WERI-Rb-1 (cell line): ENCODE results near the gene LONP2.
"Not testable (repeated sequence)": the region's sequence is repeated elsewhere in the genome, so short reads cannot be mapped to it uniquely, and the experiment has no call there.

ENCODE experiments used
- DNase-seq: peaks from one replicate; pipeline ENCODE4 v3.0.0-alpha.2; 2020
- H3K27ac ChIP-seq: fragments of 250-450 bp; sonication (Bioruptor Pico); 2 replicates; pipeline ENCODE4 v1.5.1; 2020; ENCODE audit warnings: mild to moderate bottlenecking, moderate library complexity
- H3K27me3 ChIP-seq: fragments of 250-450 bp; sonication (Bioruptor Pico); 2 replicates; pipeline ENCODE4 v1.5.1; 2021; ENCODE audit warnings: mild to moderate bottlenecking, low read depth, moderate library complexity; ENCODE audit not compliant: insufficient read depth, severe bottlenecking
- H3K36me3 ChIP-seq: fragments of 250-450 bp; sonication (Bioruptor Pico); 2 replicates; pipeline ENCODE4 v1.5.1; 2020; ENCODE audit warnings: mild to moderate bottlenecking, moderate library complexity
- H3K4me3 ChIP-seq: 2 replicates; pipeline ENCODE4 v1.5.1; 2011; ENCODE audit warnings: low read depth, mild to moderate bottlenecking, control low read depth, low read length
- H3K9me3 ChIP-seq: fragments of 250-450 bp; sonication (Bioruptor Pico); 2 replicates; pipeline ENCODE4 v1.5.1; 2021; ENCODE audit warnings: mild to moderate bottlenecking, moderate library complexity; ENCODE audit not compliant: severe bottlenecking
- TF ChIP-seq, protein P1 (sequence below): IDR thresholded peaks from 2 replicates; pipeline ENCODE4 v1.5.1; 2011; ENCODE audit warnings: low read depth, mild to moderate bottlenecking, control low read depth, inconsistent platforms, low read length

LONP2 gene

DNA sequence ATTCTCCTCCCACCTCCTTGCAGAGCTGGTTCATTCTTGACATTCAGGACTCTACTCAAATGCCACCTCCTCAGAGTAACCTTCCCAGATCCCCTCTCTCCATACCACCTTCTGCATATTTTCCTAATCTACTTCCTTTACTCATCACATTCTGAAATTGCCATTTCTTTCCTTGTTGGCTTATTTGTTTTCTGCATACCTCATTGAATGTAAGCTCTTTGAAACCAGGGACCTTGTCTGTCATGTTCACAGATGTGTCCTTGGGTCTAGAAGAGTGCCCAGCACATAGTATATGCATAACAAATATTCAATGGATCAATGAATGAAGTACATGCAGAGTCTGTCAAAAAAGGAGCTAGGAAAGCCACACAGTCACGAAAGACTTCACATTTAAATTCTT is 7.8 kb upstream of the LONP2 start:
- TF ChIP-seq, protein P1, sequence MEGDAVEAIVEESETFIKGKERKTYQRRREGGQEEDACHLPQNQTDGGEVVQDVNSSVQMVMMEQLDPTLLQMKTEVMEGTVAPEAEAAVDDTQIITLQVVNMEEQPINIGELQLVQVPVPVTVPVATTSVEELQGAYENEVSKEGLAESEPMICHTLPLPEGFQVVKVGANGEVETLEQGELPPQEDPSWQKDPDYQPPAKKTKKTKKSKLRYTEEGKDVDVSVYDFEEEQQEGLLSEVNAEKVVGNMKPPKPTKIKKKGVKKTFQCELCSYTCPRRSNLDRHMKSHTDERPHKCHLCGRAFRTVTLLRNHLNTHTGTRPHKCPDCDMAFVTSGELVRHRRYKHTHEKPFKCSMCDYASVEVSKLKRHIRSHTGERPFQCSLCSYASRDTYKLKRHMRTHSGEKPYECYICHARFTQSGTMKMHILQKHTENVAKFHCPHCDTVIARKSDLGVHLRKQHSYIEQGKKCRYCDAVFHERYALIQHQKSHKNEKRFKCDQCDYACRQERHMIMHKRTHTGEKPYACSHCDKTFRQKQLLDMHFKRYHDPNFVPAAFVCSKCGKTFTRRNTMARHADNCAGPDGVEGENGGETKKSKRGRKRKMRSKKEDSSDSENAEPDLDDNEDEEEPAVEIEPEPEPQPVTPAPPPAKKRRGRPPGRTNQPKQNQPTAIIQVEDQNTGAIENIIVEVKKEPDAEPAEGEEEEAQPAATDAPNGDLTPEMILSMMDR = no peak
- H3K27ac ChIP-seq = no peak overlapping the region
- no peaks in the 10 kb centered on the region for H3K36me3 ChIP-seq
- H3K4me3 ChIP-seq = no peak overlapping the region
- no peaks in the 10 kb centered on the region for H3K27me3 ChIP-seq
- DNase-seq = no peak
- peaks cover 4% of the 10 kb centered on the region for H3K9me3 ChIP-seq

DNA sequence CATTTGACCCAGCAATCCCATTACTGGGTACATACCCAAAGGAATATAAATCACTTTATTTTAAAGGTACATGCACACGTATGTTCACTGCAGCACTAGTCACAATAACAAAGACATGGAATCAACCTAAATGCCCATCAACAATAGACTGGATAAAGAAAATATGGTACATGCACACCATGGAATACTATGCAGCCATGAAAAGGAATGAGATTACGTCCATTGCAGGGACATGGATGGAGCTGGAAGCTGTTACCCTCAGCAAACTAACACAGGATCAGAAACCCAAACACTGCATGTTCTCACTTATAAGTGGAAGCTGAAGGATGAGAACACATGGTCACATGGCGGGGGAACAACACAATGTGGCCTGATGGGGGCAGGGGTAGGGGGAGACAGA is 4.0 kb upstream of the LONP2 start:
- H3K27ac ChIP-seq, H3K36me3 ChIP-seq, H3K9me3 ChIP-seq, H3K4me3 ChIP-seq, DNase-seq, H3K27me3 ChIP-seq: not testable (repeated sequence)

DNA sequence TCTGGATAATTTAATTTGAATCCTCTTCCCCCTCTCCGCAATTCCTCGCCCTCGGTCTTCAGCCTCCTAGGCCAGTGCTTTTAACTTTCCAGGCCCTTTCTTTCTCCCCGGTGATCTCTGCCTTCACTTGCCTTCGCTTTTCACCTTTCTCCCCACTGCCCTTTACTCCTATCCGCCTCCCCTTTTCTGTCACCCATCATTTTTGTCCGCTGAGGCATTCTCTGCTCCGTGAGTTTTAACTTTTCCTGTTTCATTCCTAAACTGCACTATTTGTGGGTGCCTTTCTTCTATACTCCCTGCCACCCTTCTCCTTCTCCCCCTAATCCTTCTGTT is 729 bp downstream of the LONP2 start:
- TF ChIP-seq, protein P1 = no peak
- peaks cover 4% of the 10 kb centered on the region for H3K9me3 ChIP-seq
- H3K36me3 ChIP-seq = no peaks in the 10 kb centered on the region; the same call in 1 of the 2 replicates
- peak overlapping the region; percentile 65 for H3K27ac ChIP-seq
- DNase-seq = no peak
- H3K27me3 ChIP-seq = no peaks in the 10 kb centered on the region
- peak overlapping the region; percentile 89 for H3K4me3 ChIP-seq

DNA sequence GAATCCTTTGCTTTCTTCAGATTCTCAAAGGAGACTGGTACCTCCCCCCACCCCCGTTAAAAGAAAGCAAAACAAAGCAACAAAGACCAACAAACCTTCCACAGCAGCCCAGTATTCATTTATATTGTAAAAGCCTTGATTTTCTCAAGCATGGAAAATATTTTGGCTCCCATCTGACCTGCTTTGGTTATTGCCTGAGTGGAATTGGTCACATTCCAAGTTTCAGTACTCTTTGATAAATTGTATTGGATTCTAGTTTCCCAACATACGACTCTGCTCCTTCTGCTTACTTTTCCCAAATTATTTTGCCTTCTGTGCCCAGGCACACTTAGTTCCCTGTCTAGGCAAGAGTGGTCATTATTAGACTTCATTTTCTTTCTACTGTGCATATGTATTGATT is 2.0 kb downstream of the LONP2 start:
- H3K27ac ChIP-seq = no peak overlapping the region
- no peaks in the 10 kb centered on the region for H3K27me3 ChIP-seq
- DNase-seq = no peak
- peaks cover 2% of the 10 kb centered on the region for H3K9me3 ChIP-seq
- no peaks in the 10 kb centered on the region; the same call in 1 of the 2 replicates for H3K36me3 ChIP-seq
- TF ChIP-seq, protein P1 = no peak
- no peak overlapping the region for H3K4me3 ChIP-seq

DNA sequence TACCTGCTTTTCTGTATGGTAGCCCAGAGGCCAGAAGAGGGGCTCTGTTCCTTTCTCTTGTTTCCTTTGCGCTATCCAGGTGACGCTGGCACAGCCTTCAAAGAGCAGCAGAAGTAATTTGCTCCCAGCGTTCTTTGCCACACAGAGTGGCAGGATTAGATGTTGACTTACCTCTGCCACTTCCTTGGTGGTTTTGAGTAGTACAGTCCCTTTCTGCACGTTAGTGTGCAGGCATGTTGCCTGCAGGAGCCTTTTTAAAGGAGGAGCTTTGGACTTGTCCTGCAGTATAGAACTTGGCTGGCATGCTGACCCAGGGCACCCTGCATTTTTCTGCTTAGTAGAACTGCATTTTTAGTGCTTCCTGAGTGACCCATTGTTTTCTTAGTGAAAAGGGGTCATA is 3.2 kb downstream of the LONP2 start, which contains the start of gene ABCC11:
Gene ABCC11 (minus strand): TSS at position 229 of the 400 bp plus-strand sequence. CDS start 15,618 bp downstream, outside the sequence.
- Histone ChIP-seq H3K9me3 (no peaks in the 10 kb centered on the region), H3K27ac (no peak within 1 kb of the TSS), H3K36me3 (peaks cover 4% of the 10 kb centered on the region), H3K27me3 (no peaks in the 10 kb centered on the region), H3K4me3 (no peak within 1 kb of the TSS)
- DNase-seq = no peak
- TF ChIP-seq, protein P1 = no peak

DNA sequence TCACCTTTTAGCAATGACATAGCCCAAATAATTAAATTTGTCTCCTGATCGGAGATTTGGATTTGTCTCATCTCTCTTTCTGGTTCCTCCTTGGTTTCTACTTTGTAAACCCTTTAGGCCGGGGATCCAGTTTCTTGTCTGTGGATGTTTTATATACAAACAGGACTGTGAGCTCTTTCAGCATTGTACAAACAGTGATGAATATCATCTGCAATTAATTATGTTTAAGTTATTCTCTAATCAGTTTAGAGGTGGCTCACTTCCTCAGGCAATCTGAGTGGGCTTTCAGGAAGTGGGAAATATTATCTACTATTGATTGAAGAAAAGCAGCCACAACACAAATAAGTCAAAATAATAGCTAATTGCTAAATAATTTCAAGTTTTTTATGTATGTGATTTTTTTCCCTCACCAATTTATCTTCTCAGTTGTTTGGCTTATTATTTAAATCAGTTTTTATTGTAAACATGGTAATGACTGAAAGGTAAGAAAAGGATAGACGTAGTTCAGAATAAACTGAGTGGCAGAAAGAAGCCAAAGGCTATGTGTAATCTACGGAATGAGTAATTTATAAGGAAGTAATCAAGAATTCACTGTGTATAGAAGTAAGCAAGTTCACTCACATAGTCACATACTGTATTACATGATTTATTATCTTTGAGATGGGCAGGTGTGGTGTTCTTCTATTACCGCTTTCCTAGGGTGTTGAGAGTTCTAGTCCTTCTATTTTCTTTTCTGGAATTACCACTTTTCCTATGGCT is 6.6 kb downstream of the LONP2 start:
- no peaks in the 10 kb centered on the region for H3K27me3 ChIP-seq
- TF ChIP-seq, protein P1 = no peak
- peaks cover 15% of the 10 kb centered on the region for H3K36me3 ChIP-seq
- no peak for DNase-seq
- H3K27ac ChIP-seq = no peak overlapping the region
- no peak overlapping the region for H3K4me3 ChIP-seq
- H3K9me3 ChIP-seq = no peaks in the 10 kb centered on the region
